Activated T-helper 1 cell treated with anti-CD3 and anti-CD28 coated beads, Interleukin-2, amount 50 U/mL, for 16 hours (primary cell): ENCODE results near the gene PRR18.

Experiments
- DNase-seq, 2 donors: peaks; one replicate each; pipeline ENCODE4 v3.0.0-alpha.2; 2020; ENCODE audit warnings: low read depth in 1 of 2, low spot score in 1 of 2

PRR18 gene

GRCh38 chr6:166277018-166277417 lies 31.2 kb downstream of the PRR18 start:
- no peak for DNase-seq

- peak; percentile 66 to 77 for DNase-seq
Measured at GRCh38 chr6:166275714-166276166, 32.5 kb downstream of the PRR18 start.

GRCh38 chr6:166274739-166275370 lies 33.3 kb downstream of the PRR18 start:
- no peak for DNase-seq

- no peak for DNase-seq
Measured at GRCh38 chr6:166274163-166274562, 34.0 kb downstream of the PRR18 start.

- no peak for DNase-seq
Measured at GRCh38 chr6:166271376-166271765, 36.8 kb downstream of the PRR18 start.

- no peak for DNase-seq
Measured at GRCh38 chr6:166270706-166271375, 37.4 kb downstream of the PRR18 start.

GRCh38 chr6:166269301-166270039 lies 38.7 kb downstream of the PRR18 start:
- no peak for DNase-seq

- DNase-seq = no peak
Measured at GRCh38 chr6:166268431-166268830, 39.8 kb downstream of the PRR18 start.

- no peak for DNase-seq
Measured at GRCh38 chr6:166267526-166267925, 40.7 kb downstream of the PRR18 start.

- no peak for DNase-seq
Measured at GRCh38 chr6:166266336-166266735, 41.9 kb downstream of the PRR18 start.

GRCh38 chr6:166262743-166263515 lies 45.3 kb downstream of the PRR18 start:
- DNase-seq = no peak

GRCh38 chr6:166259296-166259977 lies 48.8 kb downstream of the PRR18 start:
- DNase-seq = no peak

- DNase-seq = peak in 1 of 2 donors; percentile 21
Measured at GRCh38 chr6:166258854-166259276, 49.3 kb downstream of the PRR18 start.

GRCh38 chr6:166257911-166258318 lies 50.3 kb downstream of the PRR18 start:
- DNase-seq = peak in 1 of 2 donors; percentile 39
